GM12872 (cell line): Measurements from ENCODE around the gene NGEF.

Source experiments
- CTCF ChIP-seq: IDR thresholded peaks from 3 replicates; pipeline ENCODE4 v1.5.1; 2011; ENCODE audit warnings: low read depth, mild to moderate bottlenecking, low read length, moderate library complexity; ENCODE audit not compliant: insufficient read depth

Gene NGEF

GRCh38 chr2:232919141-232919540 lies 93.9 kb downstream of the NGEF start:
- TF ChIP-seq CTCF = no peak

GRCh38 chr2:232913903-232914302 lies 99.2 kb downstream of the NGEF start:
- TF ChIP-seq CTCF = no peak

GRCh38 chr2:232911712-232912277 lies 101.3 kb downstream of the NGEF start:
- TF ChIP-seq CTCF = no peak

GRCh38 chr2:232910376-232910775 lies 102.7 kb downstream of the NGEF start:
- no peak for TF ChIP-seq CTCF

GRCh38 chr2:232908695-232909094 lies 104.4 kb downstream of the NGEF start:
- TF ChIP-seq CTCF = no peak

GRCh38 chr2:232903989-232904388 lies 109.1 kb downstream of the NGEF start:
- no peak for TF ChIP-seq CTCF

GRCh38 chr2:232901736-232902578 lies 111.1 kb downstream of the NGEF start:
- TF ChIP-seq CTCF = no peak
